ENCODE measurements around the gene STXBP6.
"Not testable (repeated sequence)": the region's sequence is repeated elsewhere in the genome, so short reads cannot be mapped to it uniquely, and the experiment has no call there.

The STXBP6 gene

DNA sequence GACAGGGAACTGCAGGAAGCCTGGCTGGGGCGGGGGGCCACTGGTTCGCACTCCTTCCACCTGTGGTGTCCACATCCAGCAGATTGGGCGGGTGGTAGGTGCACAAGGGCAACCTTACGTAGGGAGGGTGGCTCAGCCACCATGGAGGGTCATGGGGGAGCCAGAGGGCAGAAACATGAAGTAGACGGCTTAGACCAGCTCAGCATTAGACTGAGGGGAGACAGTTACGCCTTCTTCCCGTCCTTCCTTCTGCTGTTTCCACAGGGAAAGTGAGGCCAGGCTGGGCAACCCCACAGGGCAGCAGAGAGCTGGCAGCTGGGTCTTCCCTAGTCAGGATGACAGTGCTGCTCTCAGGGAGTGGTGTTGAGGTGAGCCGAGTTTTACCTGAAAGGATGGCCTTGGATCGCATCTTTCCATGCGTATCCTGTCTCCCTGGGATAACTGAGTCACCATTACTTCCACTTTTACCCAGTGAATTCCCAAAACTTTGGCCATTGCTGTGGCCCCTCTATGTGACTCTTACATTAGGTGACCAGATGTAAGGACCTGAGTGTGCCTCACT lies 245.9 kb downstream of the STXBP6 start:
- no peak overlapping the region for H3K4me3 ChIP-seq (ENCODE audit: low read length)
- no peak for DNase-seq (ENCODE audit: low read depth)
- TF ChIP-seq, protein P1, sequence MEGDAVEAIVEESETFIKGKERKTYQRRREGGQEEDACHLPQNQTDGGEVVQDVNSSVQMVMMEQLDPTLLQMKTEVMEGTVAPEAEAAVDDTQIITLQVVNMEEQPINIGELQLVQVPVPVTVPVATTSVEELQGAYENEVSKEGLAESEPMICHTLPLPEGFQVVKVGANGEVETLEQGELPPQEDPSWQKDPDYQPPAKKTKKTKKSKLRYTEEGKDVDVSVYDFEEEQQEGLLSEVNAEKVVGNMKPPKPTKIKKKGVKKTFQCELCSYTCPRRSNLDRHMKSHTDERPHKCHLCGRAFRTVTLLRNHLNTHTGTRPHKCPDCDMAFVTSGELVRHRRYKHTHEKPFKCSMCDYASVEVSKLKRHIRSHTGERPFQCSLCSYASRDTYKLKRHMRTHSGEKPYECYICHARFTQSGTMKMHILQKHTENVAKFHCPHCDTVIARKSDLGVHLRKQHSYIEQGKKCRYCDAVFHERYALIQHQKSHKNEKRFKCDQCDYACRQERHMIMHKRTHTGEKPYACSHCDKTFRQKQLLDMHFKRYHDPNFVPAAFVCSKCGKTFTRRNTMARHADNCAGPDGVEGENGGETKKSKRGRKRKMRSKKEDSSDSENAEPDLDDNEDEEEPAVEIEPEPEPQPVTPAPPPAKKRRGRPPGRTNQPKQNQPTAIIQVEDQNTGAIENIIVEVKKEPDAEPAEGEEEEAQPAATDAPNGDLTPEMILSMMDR (conservative IDR thresholded peaks at IDR 0.05; ENCODE audit: low read length): no peak

DNA sequence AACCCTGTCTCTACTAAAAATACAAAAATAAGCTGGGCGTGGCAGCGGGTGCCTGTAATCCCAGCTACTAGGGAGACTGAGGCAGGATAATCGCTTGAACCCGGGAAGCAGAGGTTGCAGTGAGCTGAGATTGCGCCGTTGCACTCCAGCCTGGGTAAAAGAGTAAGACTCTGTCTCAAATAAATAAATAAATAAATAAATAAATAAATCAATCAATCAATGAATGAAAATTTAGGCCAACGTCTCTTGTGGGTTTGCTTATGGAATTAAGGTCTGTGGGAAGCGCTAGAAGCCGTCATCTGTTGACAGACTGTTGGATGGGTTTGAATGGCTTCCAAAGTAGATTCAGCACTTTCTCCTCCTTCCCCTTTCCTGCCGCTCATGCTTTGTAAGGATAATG lies 246.5 kb downstream of the STXBP6 start:
- not testable (repeated sequence) for DNase-seq (ENCODE audit: low read depth); H3K4me3 ChIP-seq (ENCODE audit: low read length)

DNA sequence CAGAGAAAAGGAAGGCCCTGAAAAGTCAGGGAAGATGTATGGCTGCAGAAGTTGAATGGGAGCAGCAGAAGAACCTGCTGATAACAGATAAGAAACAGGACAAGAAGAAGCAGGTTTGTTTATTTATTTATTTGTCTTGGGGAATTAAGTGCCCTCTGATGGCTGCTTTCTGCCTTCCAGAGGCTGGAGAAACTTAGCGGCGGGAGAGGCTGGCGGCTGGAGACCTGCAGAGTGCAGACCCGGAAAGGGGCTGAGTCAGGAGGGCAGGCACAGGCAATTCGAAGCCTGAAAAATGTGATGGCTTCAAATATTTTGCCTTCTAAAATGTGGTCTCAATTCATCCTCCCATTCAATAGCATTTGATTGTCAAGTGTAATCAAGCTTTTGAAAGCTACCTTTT lies 247.7 kb downstream of the STXBP6 start:
- DNase-seq (ENCODE audit: low read depth): no peak
- TF ChIP-seq, protein P1 (conservative IDR thresholded peaks at IDR 0.05; ENCODE audit: low read length): no peak
- H3K4me3 ChIP-seq (ENCODE audit: low read length): no peak overlapping the region

DNA sequence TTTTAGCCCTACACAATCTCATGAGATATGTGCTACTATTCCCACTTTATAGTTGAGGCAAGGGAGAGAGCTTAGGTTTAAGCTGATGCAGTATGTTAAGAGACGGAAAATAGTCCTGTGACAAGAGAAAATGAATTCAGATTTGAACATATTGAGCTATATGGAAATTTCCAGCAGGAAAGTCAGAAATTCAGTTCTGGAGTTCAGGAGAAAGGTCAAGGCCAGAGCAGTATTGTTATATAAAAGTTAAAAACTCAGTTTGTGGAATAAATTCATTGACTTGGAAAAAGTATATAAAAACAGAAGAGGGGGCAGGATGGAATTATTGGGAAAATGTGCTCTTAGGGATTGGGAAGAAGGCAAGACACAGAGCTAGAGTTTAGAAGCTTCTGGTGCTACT lies 248.9 kb downstream of the STXBP6 start:
- DNase-seq (ENCODE audit: low read depth): no peak
- no peak overlapping the region for H3K4me3 ChIP-seq (ENCODE audit: low read length)
- TF ChIP-seq, protein P1 (conservative IDR thresholded peaks at IDR 0.05; ENCODE audit: low read length): no peak

DNA sequence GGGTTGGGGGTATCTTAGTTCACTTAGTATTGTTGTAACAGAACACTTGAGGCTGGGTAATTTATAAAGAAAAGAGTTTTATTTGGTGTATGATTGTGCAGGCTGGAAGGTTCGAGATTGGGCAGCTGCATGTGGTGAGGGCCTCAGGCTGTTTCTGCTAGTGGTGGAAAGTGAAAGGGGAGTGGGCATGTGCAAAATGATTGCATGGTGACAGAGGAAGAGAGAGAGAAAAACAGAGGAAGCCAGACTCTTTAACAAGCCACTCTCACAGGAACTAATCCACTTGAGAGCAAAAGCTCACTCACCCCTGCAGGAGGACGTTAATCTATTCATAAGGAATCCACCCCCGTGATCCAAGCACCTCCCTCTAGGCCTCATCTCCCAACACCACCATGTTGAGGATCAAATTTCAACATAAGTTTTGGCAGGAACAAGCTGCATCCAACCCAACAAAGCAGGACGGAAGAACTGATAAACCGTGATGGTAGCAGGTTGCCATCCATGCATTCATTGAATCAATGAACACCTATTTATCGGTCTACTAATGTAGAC lies 251.0 kb downstream of the STXBP6 start:
- TF ChIP-seq, protein P1 (conservative IDR thresholded peaks at IDR 0.05; ENCODE audit: low read length): no peak
- DNase-seq (ENCODE audit: low read depth): no peak
- no peak overlapping the region for H3K4me3 ChIP-seq (ENCODE audit: low read length)

DNA sequence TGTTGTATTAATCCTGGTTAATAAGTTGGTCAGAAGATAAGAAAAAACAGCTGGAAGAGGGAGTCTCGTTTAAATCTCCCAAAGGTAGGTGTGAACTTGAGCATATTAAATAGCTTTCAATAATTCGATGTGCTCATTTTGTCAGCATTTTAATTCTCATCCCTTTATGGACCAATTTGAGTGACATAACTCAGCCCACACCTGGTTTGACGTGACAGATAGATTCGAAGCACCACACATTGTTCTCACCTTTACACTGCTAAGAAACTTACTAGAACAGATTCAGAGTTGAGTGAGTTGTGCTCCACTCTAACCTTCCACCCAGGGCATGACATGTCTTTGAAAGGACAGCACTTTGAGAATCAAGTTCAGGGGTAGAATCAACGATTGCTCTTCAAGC lies 254.5 kb downstream of the STXBP6 start:
- no peak overlapping the region for H3K4me3 ChIP-seq (ENCODE audit: low read length)
- no peak for DNase-seq (ENCODE audit: low read depth)

DNA sequence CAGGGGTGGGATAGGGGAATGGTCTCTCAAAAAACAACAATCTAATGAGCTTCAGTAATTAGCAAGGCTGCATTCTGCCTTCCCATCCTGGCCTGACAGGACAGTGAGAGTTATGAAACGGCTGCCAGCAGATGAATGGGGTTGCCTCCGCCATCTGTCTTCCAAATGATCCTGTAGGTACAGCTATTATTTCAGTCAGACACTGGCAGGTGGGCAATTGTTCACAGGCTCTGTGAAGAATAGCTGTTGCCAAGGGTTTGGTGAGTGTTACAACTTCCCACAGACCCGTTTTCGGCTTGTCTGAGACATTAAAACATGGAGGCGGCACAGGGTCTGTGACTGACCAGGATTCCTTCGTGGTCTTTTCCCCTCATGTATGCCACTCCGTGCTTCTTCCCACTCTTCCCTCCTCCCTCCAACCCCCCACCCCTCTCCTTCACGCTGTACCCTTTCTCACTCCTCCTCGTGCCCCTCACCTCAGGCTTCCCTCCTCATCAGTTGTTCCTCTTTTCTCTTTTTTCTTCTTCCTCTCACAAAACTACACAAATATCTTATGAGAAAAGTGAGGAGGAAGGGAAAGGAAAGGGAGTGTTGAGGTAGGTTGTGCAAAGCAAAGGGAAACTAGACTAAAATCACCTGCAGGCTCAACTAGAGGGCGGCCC lies 255.2 kb downstream of the STXBP6 start:
- TF ChIP-seq, protein P1 (conservative IDR thresholded peaks at IDR 0.05; ENCODE audit: low read length): no peak
- H3K4me3 ChIP-seq (ENCODE audit: low read length): no peak overlapping the region
- DNase-seq (ENCODE audit: low read depth): no peak

More for the DNA sequence above, 254.5 kb downstream of the STXBP6 start:
- TF ChIP-seq, protein P1 (conservative IDR thresholded peaks at IDR 0.05; ENCODE audit: low read length): no peak

Measured in AG10803 (cell line).